Measurements from ENCODE around the gene DDC.
A peak's percentile ranks its signal among the peaks of the same experiment; 100 is the strongest.

Gene DDC

DNA sequence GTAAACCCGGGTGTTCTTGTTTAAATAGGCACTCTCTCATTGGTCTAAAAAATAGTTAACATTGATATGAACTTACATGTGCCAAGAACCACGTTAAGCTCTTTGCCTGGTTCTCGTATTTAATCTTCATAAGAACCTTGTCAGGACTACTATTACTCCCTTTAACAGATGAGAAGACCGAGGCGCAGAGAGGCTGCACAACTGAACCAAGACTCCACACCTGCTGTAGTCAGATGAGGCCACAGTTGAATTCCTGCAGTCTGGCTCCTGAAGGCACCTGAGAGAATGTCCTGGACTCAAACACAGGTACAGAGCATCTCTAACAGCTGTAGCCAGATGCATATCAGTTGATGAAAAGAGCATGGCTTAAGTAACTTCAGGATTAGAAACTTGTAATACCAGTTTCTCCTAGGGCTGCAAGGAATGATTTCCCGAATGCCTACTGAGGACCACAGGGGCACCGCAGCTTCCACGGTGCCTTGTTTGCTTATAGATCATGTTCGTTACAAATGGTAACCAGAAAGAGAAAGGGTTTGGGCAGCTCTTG lies 9.5 kb downstream of the DDC start:
- Histone ChIP-seq H3K27ac (ENCODE audit: low read depth, low read length) (no peak overlapping the region), H2AFZ (ENCODE audit: insufficient read depth, low read length, poor library complexity) (no peak overlapping the region), H2AK5ac (ENCODE audit: low read length) (no peak overlapping the region), H3K18ac (ENCODE audit: low read length) (no peak overlapping the region), H3K4ac (ENCODE audit: low read depth, low read length) (no peak overlapping the region), H3K9me3 (ENCODE audit: insufficient read depth, low read depth, low read length) (no peaks in the 10 kb centered on the region), H3K79me2 (ENCODE audit: control insufficient read depth, insufficient read depth, low read length, poor library complexity) (no peaks in the 10 kb centered on the region), H2BK5ac (ENCODE audit: low read depth, low read length, poor library complexity) (no peak overlapping the region), H3K27me3 (ENCODE audit: insufficient read depth, low read length) (no peaks in the 10 kb centered on the region), H3K4me1 (ENCODE audit: control insufficient read depth in 1 of 2, insufficient read depth in 2 of 2, low read length in 2 of 2) (peaks cover 3 to 10% of the 10 kb centered on the region in 2 experiments), H2BK120ac (ENCODE audit: insufficient read depth, low read length, poor library complexity) (no peak overlapping the region), H3K4me2 (ENCODE audit: low read length) (no peak overlapping the region), H4K8ac (ENCODE audit: low read depth, low read length) (no peak overlapping the region), H3K4me3 (ENCODE audit: low read depth, low read length) (no peak overlapping the region), H3K9ac (ENCODE audit: low read length) (no peak overlapping the region), H3K79me1 (ENCODE audit: low read length) (no peaks in the 10 kb centered on the region), H3K14ac (ENCODE audit: low read length) (no peak overlapping the region), H3K36me3 (ENCODE audit: control insufficient read depth in 1 of 2, insufficient read depth in 2 of 2, low read length in 2 of 2) (no peaks in the 10 kb centered on the region), H3K23ac (ENCODE audit: low read length) (no peak overlapping the region), H4K12ac (ENCODE audit: low read depth, low read length) (no peak overlapping the region), H4K91ac (ENCODE audit: low read depth, low read length) (no peak overlapping the region), H2BK12ac (ENCODE audit: low read length) (no peak overlapping the region)
- DNase-seq, result peak; percentile 85 to 96
- no CpG with 5 or more reads among the region's 9 CpGs for WGBS (ENCODE audit: extremely low coverage, insufficient coverage, insufficient read length)

- Histone ChIP-seq H3K9me3 (ENCODE audit: insufficient read depth, low read depth, low read length) (no peaks in the 10 kb centered on the region), H3K79me2 (ENCODE audit: control insufficient read depth, insufficient read depth, low read length, poor library complexity) (no peaks in the 10 kb centered on the region), H4K8ac (ENCODE audit: low read depth, low read length) (no peak overlapping the region), H3K27ac (ENCODE audit: low read depth, low read length) (no peak overlapping the region), H2BK12ac (ENCODE audit: low read length) (no peak overlapping the region), H4K12ac (ENCODE audit: low read depth, low read length) (no peak overlapping the region), H3K14ac (ENCODE audit: low read length) (no peak overlapping the region), H3K79me1 (ENCODE audit: low read length) (no peaks in the 10 kb centered on the region), H3K4me2 (ENCODE audit: low read length) (no peak overlapping the region), H3K9ac (ENCODE audit: low read length) (no peak overlapping the region), H3K18ac (ENCODE audit: low read length) (no peak overlapping the region), H3K4ac (ENCODE audit: low read depth, low read length) (no peak overlapping the region), H2BK120ac (ENCODE audit: insufficient read depth, low read length, poor library complexity) (no peak overlapping the region), H4K91ac (ENCODE audit: low read depth, low read length) (no peak overlapping the region), H3K27me3 (ENCODE audit: insufficient read depth, low read length) (no peaks in the 10 kb centered on the region), H2AK5ac (ENCODE audit: low read length) (no peak overlapping the region), H3K23ac (ENCODE audit: low read length) (no peak overlapping the region), H3K4me3 (ENCODE audit: low read depth, low read length) (no peak overlapping the region), H3K4me1 (ENCODE audit: control insufficient read depth in 1 of 2, insufficient read depth in 2 of 2, low read length in 2 of 2) (peaks cover 3 to 10% of the 10 kb centered on the region in 2 experiments), H2AFZ (ENCODE audit: insufficient read depth, low read length, poor library complexity) (no peak overlapping the region), H3K36me3 (ENCODE audit: control insufficient read depth in 1 of 2, insufficient read depth in 2 of 2, low read length in 2 of 2) (no peaks in the 10 kb centered on the region), H2BK5ac (ENCODE audit: low read depth, low read length, poor library complexity) (no peak overlapping the region)
- peak in 1 of 2 donors; percentile 21 for DNase-seq
- no CpG with 5 or more reads among the region's 14 CpGs for WGBS (ENCODE audit: extremely low coverage, insufficient coverage, insufficient read length)
Observed at GRCh38 chr7:50554431-50555322, 10.5 kb downstream of the DDC start.

DNA sequence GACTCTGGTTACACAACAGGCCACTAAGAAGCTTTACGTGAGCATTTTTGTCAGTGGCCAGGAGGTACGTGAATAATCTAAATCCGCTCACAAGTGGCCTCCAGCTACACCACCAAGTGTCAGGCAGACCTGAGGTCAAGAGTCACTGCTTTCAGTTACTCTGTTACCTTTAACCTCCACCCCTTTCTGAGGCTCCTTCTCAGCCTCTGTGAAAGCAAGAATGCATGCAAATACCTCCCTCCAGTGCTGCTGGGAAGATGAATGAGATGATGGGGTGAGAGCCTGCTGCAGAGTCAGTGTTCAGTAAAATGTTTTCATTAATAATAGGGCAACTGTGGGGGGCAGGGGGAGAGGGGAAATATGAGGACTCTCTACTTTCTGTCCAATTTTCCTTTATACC lies 11.2 kb downstream of the DDC start:
- Histone ChIP-seq H2BK12ac (ENCODE audit: low read length) (no peak overlapping the region), H3K4me2 (ENCODE audit: low read length) (no peak overlapping the region), H4K91ac (ENCODE audit: low read depth, low read length) (no peak overlapping the region), H2BK120ac (ENCODE audit: insufficient read depth, low read length, poor library complexity) (no peak overlapping the region), H3K4ac (ENCODE audit: low read depth, low read length) (no peak overlapping the region), H4K8ac (ENCODE audit: low read depth, low read length) (no peak overlapping the region), H3K23ac (ENCODE audit: low read length) (no peak overlapping the region), H2AFZ (ENCODE audit: insufficient read depth, low read length, poor library complexity) (no peak overlapping the region), H3K9me3 (ENCODE audit: insufficient read depth, low read depth, low read length) (no peaks in the 10 kb centered on the region), H3K4me1 (ENCODE audit: control insufficient read depth in 1 of 2, insufficient read depth in 2 of 2, low read length in 2 of 2) (peaks cover 3 to 10% of the 10 kb centered on the region in 2 experiments), H3K27me3 (ENCODE audit: insufficient read depth, low read length) (no peaks in the 10 kb centered on the region), H3K14ac (ENCODE audit: low read length) (no peak overlapping the region), H3K27ac (ENCODE audit: low read depth, low read length) (no peak overlapping the region), H3K79me1 (ENCODE audit: low read length) (no peaks in the 10 kb centered on the region), H2BK5ac (ENCODE audit: low read depth, low read length, poor library complexity) (no peak overlapping the region), H3K36me3 (ENCODE audit: control insufficient read depth in 1 of 2, insufficient read depth in 2 of 2, low read length in 2 of 2) (no peaks in the 10 kb centered on the region), H3K79me2 (ENCODE audit: control insufficient read depth, insufficient read depth, low read length, poor library complexity) (no peaks in the 10 kb centered on the region), H2AK5ac (ENCODE audit: low read length) (no peak overlapping the region), H4K12ac (ENCODE audit: low read depth, low read length) (no peak overlapping the region), H3K4me3 (ENCODE audit: low read depth, low read length) (no peak overlapping the region), H3K18ac (ENCODE audit: low read length) (no peak overlapping the region), H3K9ac (ENCODE audit: low read length) (no peak overlapping the region)
- WGBS (ENCODE audit: extremely low coverage, insufficient coverage, insufficient read length), result no CpG with 5 or more reads among the region's 3 CpGs
- DNase-seq, result peak in 1 of 2 donors; percentile 15

- no peaks in the 10 kb centered on the region for H3K79me2 ChIP-seq (ENCODE audit: control insufficient read depth, insufficient read depth, low read length, poor library complexity)
- H4K91ac ChIP-seq (ENCODE audit: low read depth, low read length), result no peak overlapping the region
- no peak overlapping the region for H3K4me3 ChIP-seq (ENCODE audit: low read depth, low read length)
- H2AFZ ChIP-seq (ENCODE audit: insufficient read depth, low read length, poor library complexity), result no peak overlapping the region
- H3K4me1 ChIP-seq (ENCODE audit: control insufficient read depth in 1 of 2, insufficient read depth in 2 of 2, low read length in 2 of 2), result peaks cover 3 to 10% of the 10 kb centered on the region in 2 experiments
- no peak overlapping the region for H2BK120ac ChIP-seq (ENCODE audit: insufficient read depth, low read length, poor library complexity)
- peak; percentile 27 to 54 for DNase-seq
- no peak overlapping the region for H3K18ac ChIP-seq (ENCODE audit: low read length)
- no peak overlapping the region for H3K23ac ChIP-seq (ENCODE audit: low read length)
- no peak overlapping the region for H3K9ac ChIP-seq (ENCODE audit: low read length)
- no peaks in the 10 kb centered on the region for H3K36me3 ChIP-seq (ENCODE audit: control insufficient read depth in 1 of 2, insufficient read depth in 2 of 2, low read length in 2 of 2)
- no peak overlapping the region for H3K4me2 ChIP-seq (ENCODE audit: low read length)
- H3K4ac ChIP-seq (ENCODE audit: low read depth, low read length), result no peak overlapping the region
- H4K12ac ChIP-seq (ENCODE audit: low read depth, low read length), result no peak overlapping the region
- no peak overlapping the region for H3K14ac ChIP-seq (ENCODE audit: low read length)
- no peak overlapping the region for H2AK5ac ChIP-seq (ENCODE audit: low read length)
- H3K27ac ChIP-seq (ENCODE audit: low read depth, low read length), result no peak overlapping the region
- no peak overlapping the region for H4K8ac ChIP-seq (ENCODE audit: low read depth, low read length)
- H2BK5ac ChIP-seq (ENCODE audit: low read depth, low read length, poor library complexity), result no peak overlapping the region
- no peak overlapping the region for H2BK12ac ChIP-seq (ENCODE audit: low read length)
- no peaks in the 10 kb centered on the region for H3K9me3 ChIP-seq (ENCODE audit: insufficient read depth, low read depth, low read length)
- no peaks in the 10 kb centered on the region for H3K27me3 ChIP-seq (ENCODE audit: insufficient read depth, low read length)
- no CpG with 5 or more reads among the region's 4 CpGs for WGBS (ENCODE audit: extremely low coverage, insufficient coverage, insufficient read length)
- H3K79me1 ChIP-seq (ENCODE audit: low read length), result no peaks in the 10 kb centered on the region
Observed at GRCh38 chr7:50552921-50553320, 12.3 kb downstream of the DDC start.

All from trophoblast cell (in vitro differentiated cells and primary cell).